H1 (cell line): ENCODE measurements around the gene TCEA2.

ENCODE experiments used
- EZH2 ChIP-seq: fragments of 200-600 bp; sonication (generic); IDR thresholded peaks from 2 replicates; pipeline ENCODE4 v1.7.1; 2012; ENCODE audit warnings: low read depth, mild to moderate bottlenecking, moderate library complexity, low read length, inconsistent platforms; ENCODE audit not compliant: severe bottlenecking
- GTF2F1 ChIP-seq: IDR thresholded peaks from 2 replicates; pipeline ENCODE4 v1.6.1; 2012; ENCODE audit warnings: low read depth, low read length, improper control_type of control experiment, borderline replicate concordance
- JUND ChIP-seq: IDR thresholded peaks from 2 replicates; pipeline ENCODE4 v1.6.1; 2011; ENCODE audit warnings: mild to moderate bottlenecking, improper control_type of control experiment, low read length
- POLR2A ChIP-seq, 2 experiments: IDR thresholded peaks; 1 replicate in 1 of 2; 2 replicates in 1 of 2; pipeline ENCODE4 v1.6.1; 2011; ENCODE audit warnings: low read depth in 2 of 2, low read length in 2 of 2, mild to moderate bottlenecking in 2 of 2; ENCODE audit errors: control extremely low read depth in 1 of 2
- ZNF274 ChIP-seq: IDR thresholded peaks from 2 replicates; pipeline ENCODE4 v1.7.0; 2012; ENCODE audit warnings: low read length, borderline replicate concordance; ENCODE audit errors: extremely low read depth
- TF ChIP-seq, protein P1 (sequence below): IDR thresholded peaks from 2 replicates; pipeline ENCODE4 v1.6.1; 2012; ENCODE audit warnings: low read length, inconsistent platforms
- TF ChIP-seq, protein P2 (sequence below), 3 experiments: IDR thresholded peaks; 1 replicate in 2 of 3; 2 replicates in 1 of 3; pipeline versions ENCODE4 v1.5.1 to v1.6.1; 2011; ENCODE audit warnings: low read length in 3 of 3, mild to moderate bottlenecking in 3 of 3, inconsistent platforms in 2 of 3, low read depth in 1 of 3, moderate library complexity in 1 of 3; ENCODE audit not compliant: insufficient read depth in 1 of 3; ENCODE audit errors: control extremely low read depth in 1 of 3
- TF ChIP-seq, protein P3 (sequence below): IDR thresholded peaks from 2 replicates; pipeline ENCODE4 v1.6.1; 2011; ENCODE audit warnings: low read length, improper control_type of control experiment
- TF ChIP-seq, protein P4 (sequence below): IDR thresholded peaks from 2 replicates; pipeline ENCODE4 v1.6.1; 2012; ENCODE audit warnings: inconsistent platforms

DNA sequence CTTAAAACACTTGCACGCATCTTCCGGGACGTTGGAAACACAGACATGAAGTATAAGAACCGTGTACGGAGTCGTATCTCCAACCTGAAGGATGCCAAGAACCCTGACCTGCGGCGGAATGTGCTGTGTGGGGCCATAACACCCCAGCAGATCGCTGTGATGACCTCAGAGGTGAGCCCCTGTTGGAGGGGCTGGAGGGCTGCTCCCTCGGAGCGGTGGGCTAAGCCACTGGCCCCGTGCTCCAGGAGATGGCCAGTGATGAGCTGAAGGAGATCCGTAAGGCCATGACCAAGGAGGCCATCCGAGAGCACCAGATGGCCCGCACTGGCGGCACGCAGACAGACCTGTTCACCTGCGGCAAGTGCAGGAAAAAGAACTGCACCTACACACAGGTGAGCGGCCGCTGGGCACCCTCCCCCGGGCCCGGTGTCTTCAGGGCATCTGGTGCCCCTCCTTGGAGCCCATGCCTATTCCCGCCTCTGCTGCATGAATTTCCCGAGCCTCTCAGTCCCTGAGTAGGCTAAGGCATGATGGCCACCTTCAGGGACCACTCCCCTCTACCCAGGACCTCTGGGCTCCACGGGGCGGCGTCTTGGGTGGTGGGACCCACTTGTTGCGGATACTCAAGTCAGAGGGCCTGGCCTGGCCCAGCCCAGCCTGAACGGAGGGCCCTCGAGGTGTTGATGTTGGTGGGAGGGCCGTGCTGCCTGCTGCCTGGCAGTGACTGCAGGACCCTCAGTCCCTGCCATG lies 7.4 kb downstream of the TCEA2 start:
- no peak for TF ChIP-seq EZH2
- TF ChIP-seq ZNF274: no peak
- TF ChIP-seq, protein P1, sequence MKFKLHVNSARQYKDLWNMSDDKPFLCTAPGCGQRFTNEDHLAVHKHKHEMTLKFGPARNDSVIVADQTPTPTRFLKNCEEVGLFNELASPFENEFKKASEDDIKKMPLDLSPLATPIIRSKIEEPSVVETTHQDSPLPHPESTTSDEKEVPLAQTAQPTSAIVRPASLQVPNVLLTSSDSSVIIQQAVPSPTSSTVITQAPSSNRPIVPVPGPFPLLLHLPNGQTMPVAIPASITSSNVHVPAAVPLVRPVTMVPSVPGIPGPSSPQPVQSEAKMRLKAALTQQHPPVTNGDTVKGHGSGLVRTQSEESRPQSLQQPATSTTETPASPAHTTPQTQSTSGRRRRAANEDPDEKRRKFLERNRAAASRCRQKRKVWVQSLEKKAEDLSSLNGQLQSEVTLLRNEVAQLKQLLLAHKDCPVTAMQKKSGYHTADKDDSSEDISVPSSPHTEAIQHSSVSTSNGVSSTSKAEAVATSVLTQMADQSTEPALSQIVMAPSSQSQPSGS: no peak
- no peak for TF ChIP-seq GTF2F1
- TF ChIP-seq JUND: no peak
- TF ChIP-seq, protein P2, sequence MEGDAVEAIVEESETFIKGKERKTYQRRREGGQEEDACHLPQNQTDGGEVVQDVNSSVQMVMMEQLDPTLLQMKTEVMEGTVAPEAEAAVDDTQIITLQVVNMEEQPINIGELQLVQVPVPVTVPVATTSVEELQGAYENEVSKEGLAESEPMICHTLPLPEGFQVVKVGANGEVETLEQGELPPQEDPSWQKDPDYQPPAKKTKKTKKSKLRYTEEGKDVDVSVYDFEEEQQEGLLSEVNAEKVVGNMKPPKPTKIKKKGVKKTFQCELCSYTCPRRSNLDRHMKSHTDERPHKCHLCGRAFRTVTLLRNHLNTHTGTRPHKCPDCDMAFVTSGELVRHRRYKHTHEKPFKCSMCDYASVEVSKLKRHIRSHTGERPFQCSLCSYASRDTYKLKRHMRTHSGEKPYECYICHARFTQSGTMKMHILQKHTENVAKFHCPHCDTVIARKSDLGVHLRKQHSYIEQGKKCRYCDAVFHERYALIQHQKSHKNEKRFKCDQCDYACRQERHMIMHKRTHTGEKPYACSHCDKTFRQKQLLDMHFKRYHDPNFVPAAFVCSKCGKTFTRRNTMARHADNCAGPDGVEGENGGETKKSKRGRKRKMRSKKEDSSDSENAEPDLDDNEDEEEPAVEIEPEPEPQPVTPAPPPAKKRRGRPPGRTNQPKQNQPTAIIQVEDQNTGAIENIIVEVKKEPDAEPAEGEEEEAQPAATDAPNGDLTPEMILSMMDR (IDR thresholded peaks at IDR 0.05; ENCODE audit: control extremely low read depth in 1 of 3, insufficient read depth in 1 of 3, low read depth in 1 of 3, low read length in 3 of 3): no peak
- TF ChIP-seq, protein P3, sequence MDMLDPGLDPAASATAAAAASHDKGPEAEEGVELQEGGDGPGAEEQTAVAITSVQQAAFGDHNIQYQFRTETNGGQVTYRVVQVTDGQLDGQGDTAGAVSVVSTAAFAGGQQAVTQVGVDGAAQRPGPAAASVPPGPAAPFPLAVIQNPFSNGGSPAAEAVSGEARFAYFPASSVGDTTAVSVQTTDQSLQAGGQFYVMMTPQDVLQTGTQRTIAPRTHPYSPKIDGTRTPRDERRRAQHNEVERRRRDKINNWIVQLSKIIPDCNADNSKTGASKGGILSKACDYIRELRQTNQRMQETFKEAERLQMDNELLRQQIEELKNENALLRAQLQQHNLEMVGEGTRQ: no peak
- TF ChIP-seq POLR2A (IDR thresholded peaks at IDR 0.05; ENCODE audit: control extremely low read depth in 1 of 2, low read depth in 2 of 2, low read length in 2 of 2): no peak
- TF ChIP-seq, protein P4, sequence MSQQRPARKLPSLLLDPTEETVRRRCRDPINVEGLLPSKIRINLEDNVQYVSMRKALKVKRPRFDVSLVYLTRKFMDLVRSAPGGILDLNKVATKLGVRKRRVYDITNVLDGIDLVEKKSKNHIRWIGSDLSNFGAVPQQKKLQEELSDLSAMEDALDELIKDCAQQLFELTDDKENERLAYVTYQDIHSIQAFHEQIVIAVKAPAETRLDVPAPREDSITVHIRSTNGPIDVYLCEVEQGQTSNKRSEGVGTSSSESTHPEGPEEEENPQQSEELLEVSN: no peak
